HL-60/S4 (cell line): ENCODE measurements around the gene AARS2.
"Not testable (repeated sequence)": the region's sequence is repeated elsewhere in the genome, so short reads cannot be mapped to it uniquely, and the experiment has no call there.

Experiments used
- in situ Hi-C: fragments of 300-500 bp; cut with MboI; formaldehyde crosslinking; loops from 2 replicates; pipeline ENCODE4 v1.14.3; 2022; ENCODE audit warnings: low sequenced_read_pairs

Gene AARS2

GRCh38 chr6:44312901-44313788 is at the start of gene AARS2:
Gene AARS2 (minus strand): TSS chr6:44313347. CDS start chr6:44313323, 24 bp downstream.
- in situ Hi-C loops, result no loop called here

- in situ Hi-C loops, result no loop called here
Measured at GRCh38 chr6:44361947-44362346, 48.8 kb upstream of the AARS2 start.

GRCh38 chr6:44359973-44360372 is 46.8 kb upstream of the AARS2 start:
- in situ Hi-C loops, result no loop called here

- in situ Hi-C loops, result no loop called here
Measured at GRCh38 chr6:44356487-44356886, 43.3 kb upstream of the AARS2 start.

GRCh38 chr6:44355640-44356039 is 42.5 kb upstream of the AARS2 start:
- in situ Hi-C loops, result no loop called here

GRCh38 chr6:44353336-44353735 is 40.2 kb upstream of the AARS2 start:
- in situ Hi-C loops, result no loop called here

GRCh38 chr6:44352259-44352658 is 39.1 kb upstream of the AARS2 start:
- in situ Hi-C loops, result no loop called here

GRCh38 chr6:44350650-44350994 is 37.5 kb upstream of the AARS2 start:
- in situ Hi-C loops, result not testable (repeated sequence)

GRCh38 chr6:44349904-44350649 is 36.9 kb upstream of the AARS2 start:
- in situ Hi-C loops, result loop anchor here (25.0 kb wide), 1 partner anchor 188 kb away; the partner anchor contains the start of gene CAPN11

- in situ Hi-C loops, result loop anchor here (25.0 kb wide), 1 partner anchor 185 kb away; the partner anchor contains the start of gene CAPN11
Measured at GRCh38 chr6:44346818-44347217, 33.7 kb upstream of the AARS2 start.

- in situ Hi-C loops, result loop anchor here (25.0 kb wide), 1 partner anchor 180 kb away; the partner anchor contains the start of gene CAPN11
Measured at GRCh38 chr6:44342489-44342888, 29.3 kb upstream of the AARS2 start, which contains the start of gene SPATS1. Gene SPATS1 (plus strand): TSS chr6:44342650. CDS start chr6:44343096, 446 bp downstream.

GRCh38 chr6:44342052-44342451 is 28.9 kb upstream of the AARS2 start:
- in situ Hi-C loops, result loop anchor here (25.0 kb wide), 1 partner anchor 180 kb away; the partner anchor contains the start of gene CAPN11

- in situ Hi-C loops, result loop anchor here (25.0 kb wide), 1 partner anchor 179 kb away; the partner anchor contains the start of gene CAPN11
Measured at GRCh38 chr6:44341095-44341890, 28.1 kb upstream of the AARS2 start.

GRCh38 chr6:44339763-44340625 is 26.8 kb upstream of the AARS2 start:
- in situ Hi-C loops, result loop anchor here (10.0 to 25.0 kb wide), 2 partner anchors 178 to 235 kb away; partner anchors contain the start of gene CAPN11

- in situ Hi-C loops, result loop anchor here (10.0 to 25.0 kb wide), 2 partner anchors 177 to 234 kb away; partner anchors contain the start of gene CAPN11
Measured at GRCh38 chr6:44339301-44339700, 26.2 kb upstream of the AARS2 start.

- in situ Hi-C loops, result loop anchor here (10.0 to 25.0 kb wide), 2 partner anchors 176 to 234 kb away; partner anchors contain the start of gene CAPN11
Measured at GRCh38 chr6:44338228-44339122, 25.3 kb upstream of the AARS2 start.

GRCh38 chr6:44335631-44336030 is 22.5 kb upstream of the AARS2 start:
- in situ Hi-C loops, result loop anchor here (10.0 to 25.0 kb wide), 2 partner anchors 173 to 231 kb away; partner anchors contain the start of gene CAPN11

GRCh38 chr6:44333942-44334341 is 20.8 kb upstream of the AARS2 start:
- in situ Hi-C loops, result loop anchor here (10.0 to 25.0 kb wide), 2 partner anchors 172 to 229 kb away; partner anchors contain the start of gene CAPN11
